HG03432 (cell line): ENCODE measurements around the gene ANKRD23.

Source experiments
- ATAC-seq: cut with Tn5 transposase; IDR thresholded peaks from one replicate; pipeline ENCODE4 v1.9.1; 2021; ENCODE audit warnings: mild to moderate bottlenecking, moderate library complexity; ENCODE audit not compliant: unreplicated experiment

ANKRD23 gene

GRCh38 chr2:96839875-96840850, 3.7 kb downstream of the ANKRD23 start:
- ATAC-seq, result no peak

- peak; percentile 80 for ATAC-seq
Observed at GRCh38 chr2:96839293-96839874, 4.4 kb downstream of the ANKRD23 start.

- peak; percentile 4 for ATAC-seq
Observed at GRCh38 chr2:96838345-96839292, 5.2 kb downstream of the ANKRD23 start.

- ATAC-seq, result no peak
Observed at GRCh38 chr2:96837575-96837974, 6.2 kb downstream of the ANKRD23 start.

GRCh38 chr2:96835830-96836229, 8.0 kb downstream of the ANKRD23 start:
- no peak for ATAC-seq

GRCh38 chr2:96832754-96833507, 10.9 kb downstream of the ANKRD23 start:
- no peak for ATAC-seq

- ATAC-seq, result no peak
Observed at GRCh38 chr2:96832408-96832753, 11.4 kb downstream of the ANKRD23 start.

- no peak for ATAC-seq
Observed at GRCh38 chr2:96831679-96832078, 12.1 kb downstream of the ANKRD23 start.

- ATAC-seq, result no peak
Observed at GRCh38 chr2:96830044-96830562, 13.7 kb downstream of the ANKRD23 start.

- no peak for ATAC-seq
Observed at GRCh38 chr2:96828874-96829273, 14.9 kb downstream of the ANKRD23 start.

GRCh38 chr2:96828436-96828835, 15.4 kb downstream of the ANKRD23 start:
- no peak for ATAC-seq

GRCh38 chr2:96826546-96827278, 17.1 kb downstream of the ANKRD23 start:
- no peak for ATAC-seq

- ATAC-seq, result no peak
Observed at GRCh38 chr2:96825057-96825456, 18.8 kb downstream of the ANKRD23 start.

- no peak for ATAC-seq
Observed at GRCh38 chr2:96824079-96824870, 19.5 kb downstream of the ANKRD23 start.

- no peak for ATAC-seq
Observed at GRCh38 chr2:96823198-96823597, 20.6 kb downstream of the ANKRD23 start.

GRCh38 chr2:96822786-96823185, 21.0 kb downstream of the ANKRD23 start:
- no peak for ATAC-seq

GRCh38 chr2:96821113-96821675, 22.6 kb downstream of the ANKRD23 start:
- no peak for ATAC-seq

- no peak for ATAC-seq
Observed at GRCh38 chr2:96819876-96820511, 23.8 kb downstream of the ANKRD23 start.
